Activated CD8-positive, alpha-beta T cell treated with anti-CD3 and anti-CD28 coated beads, Interleukin-2, amount 10 ng/mL, durations not matched to agents 7 days and 5 days (primary cell): ENCODE measurements around the gene FAM83G. TPM values are rescaled to one million over a fixed set of nuclear protein-coding genes. Genes with fewer than 3 reads are reported as not detected.
"Not testable (repeated sequence)": the region's sequence is repeated elsewhere in the genome, so short reads cannot be mapped to it uniquely, and the experiment has no call there.

ENCODE experiments used
- ATAC-seq: fragments of 150-1000 bp; cut with Tn5 transposase; one replicate; pipeline ENCODE4 v1.10.0; 2021; ENCODE audit warnings: moderate library complexity
- CTCF ChIA-PET: fragments of 350-600 bp; sonication (Branson Sonifier 250); formaldehyde crosslinking; loops from one replicate; lab custom pipeline; 2021; ENCODE audit warnings: antibody characterized with exemption; lab: Charles Lee
- POLR2A ChIA-PET: fragments of 350-600 bp; sonication (Branson Sonifier 250); formaldehyde crosslinking; loops from one replicate; lab custom pipeline; 2021; ENCODE audit warnings: antibody characterized with exemption; lab: Charles Lee
- DNase-seq: peaks from one replicate; pipeline ENCODE4 v3.0.0-alpha.2; 2020
- H3K27ac Mint-ChIP-seq: one replicate; pipeline ENCODE4 v1.8.0; 2021; ENCODE audit warnings: mild to moderate bottlenecking, mixed read lengths
- H3K27me3 Mint-ChIP-seq: one replicate; pipeline ENCODE4 v1.8.0; 2021; ENCODE audit warnings: low read depth, mixed read lengths
- H3K36me3 Mint-ChIP-seq: one replicate; pipeline ENCODE4 v1.8.0; 2021; ENCODE audit warnings: low read depth, mixed read lengths
- H3K4me1 Mint-ChIP-seq: one replicate; pipeline ENCODE4 v1.8.0; 2021; ENCODE audit warnings: low read depth, mixed read lengths
- H3K4me3 Mint-ChIP-seq: one replicate; pipeline ENCODE4 v1.8.0; 2021; ENCODE audit warnings: mild to moderate bottlenecking, mixed read lengths
- H3K9me3 Mint-ChIP-seq: one replicate; pipeline ENCODE4 v1.8.0; 2022; ENCODE audit warnings: mixed read lengths; ENCODE audit not compliant: insufficient read depth
- total RNA-seq, 2 experiments: library from RNA; stranded (reverse); gene quantifications; one replicate each; pipeline ENCODE4 v1.2.3, GENCODE V29; 2021

The FAM83G gene
- total RNA-seq, 2 experiments from 2014 or later = 4.0 to 4.5 TPM

DNA sequence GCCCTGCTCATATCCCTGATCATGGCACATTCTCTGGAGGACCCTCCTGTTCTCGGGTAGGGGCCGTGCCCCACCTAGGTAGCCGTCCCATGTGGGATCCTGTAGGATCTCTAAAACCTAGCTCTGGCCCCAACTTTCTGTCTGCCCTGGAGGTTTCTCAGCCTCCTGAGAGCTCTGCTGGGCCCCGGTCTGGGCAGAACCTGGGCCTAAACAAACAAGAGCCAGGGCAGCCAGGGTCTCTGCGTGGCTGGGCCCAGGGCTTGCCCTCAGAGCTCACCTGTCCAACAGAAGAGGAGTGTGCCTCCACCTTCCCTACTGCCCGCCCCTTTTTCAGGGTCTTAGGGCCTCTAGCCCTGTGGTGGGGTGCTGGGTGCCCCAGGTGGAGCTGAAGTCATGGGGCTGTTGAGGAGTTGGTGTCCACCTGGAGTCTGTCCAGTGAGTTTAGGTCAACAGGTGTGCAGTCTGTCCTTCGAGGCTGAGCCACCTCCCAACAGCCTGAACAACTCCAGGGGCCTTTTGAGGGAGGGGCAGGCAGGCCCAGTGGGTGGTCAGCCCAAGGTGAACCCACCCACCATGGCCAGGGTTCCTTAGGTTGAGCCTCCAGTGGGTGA lies 16.6 kb upstream of the FAM83G start:
- POLR2A ChIA-PET, CTCF ChIA-PET, DNase-seq, H3K27me3 Mint-ChIP-seq, H3K27ac Mint-ChIP-seq, ATAC-seq, H3K4me3 Mint-ChIP-seq, H3K9me3 Mint-ChIP-seq: not testable (repeated sequence)
- H3K4me1 Mint-ChIP-seq = peaks cover 15% of the 10 kb centered on the region
- peaks cover 32% of the 10 kb centered on the region for H3K36me3 Mint-ChIP-seq

GRCh38 chr17:19020016-19020415 lies 15.5 kb upstream of the FAM83G start:
- ATAC-seq (no peak), DNase-seq (no peak)
- H3K4me3 Mint-ChIP-seq = no peak overlapping the region
- ChIA-PET CTCF (no interaction called here), POLR2A (no interaction called here)
- no peaks in the 10 kb centered on the region for H3K9me3 Mint-ChIP-seq
- H3K27me3 Mint-ChIP-seq = no peaks in the 10 kb centered on the region
- peaks cover 15% of the 10 kb centered on the region for H3K4me1 Mint-ChIP-seq
- peaks cover 32% of the 10 kb centered on the region for H3K36me3 Mint-ChIP-seq
- peak overlapping the region; percentile 37 for H3K27ac Mint-ChIP-seq

GRCh38 chr17:19019041-19019941 lies 14.7 kb upstream of the FAM83G start:
- H3K4me3 Mint-ChIP-seq = no peak overlapping the region
- peaks cover 8% of the 10 kb centered on the region for H3K4me1 Mint-ChIP-seq
- CTCF ChIA-PET = interaction anchor here (0.9 kb wide), 1 partner anchor 58 kb away, joined by 3 read pairs; no protein-coding TSS in a partner anchor
- ATAC-seq (no peak), DNase-seq (no peak)
- H3K27me3 Mint-ChIP-seq = no peaks in the 10 kb centered on the region
- POLR2A ChIA-PET = no interaction called here
- no peak overlapping the region for H3K27ac Mint-ChIP-seq
- H3K36me3 Mint-ChIP-seq = peaks cover 26% of the 10 kb centered on the region
- no peaks in the 10 kb centered on the region for H3K9me3 Mint-ChIP-seq

DNA sequence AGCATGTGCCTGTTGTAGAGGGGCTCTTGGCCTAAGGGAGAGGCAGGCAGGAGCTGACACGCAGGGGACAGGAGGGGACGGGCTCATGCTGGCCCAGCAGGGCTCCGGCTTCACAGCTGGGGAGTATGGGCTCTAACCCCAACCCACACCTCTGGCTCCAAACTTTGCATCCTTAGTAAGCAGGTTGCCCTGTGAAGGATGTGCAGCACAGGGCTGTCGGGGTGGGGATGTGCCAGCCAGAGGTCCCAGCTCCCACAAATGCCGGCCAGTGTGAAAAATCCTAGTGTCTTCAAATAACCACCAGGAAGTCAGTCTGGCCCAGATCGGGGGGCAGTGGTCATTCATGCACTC lies 14.0 kb upstream of the FAM83G start:
- ChIA-PET CTCF (no interaction called here), POLR2A (no interaction called here)
- Mint-ChIP-seq H3K27ac (peak overlapping the region; percentile 46), H3K27me3 (no peaks in the 10 kb centered on the region), H3K4me1 (peaks cover under 1% of the 10 kb centered on the region), H3K36me3 (peaks cover 19% of the 10 kb centered on the region), H3K9me3 (no peaks in the 10 kb centered on the region), H3K4me3 (no peak overlapping the region)
- ATAC-seq (no peak), DNase-seq (no peak)

DNA sequence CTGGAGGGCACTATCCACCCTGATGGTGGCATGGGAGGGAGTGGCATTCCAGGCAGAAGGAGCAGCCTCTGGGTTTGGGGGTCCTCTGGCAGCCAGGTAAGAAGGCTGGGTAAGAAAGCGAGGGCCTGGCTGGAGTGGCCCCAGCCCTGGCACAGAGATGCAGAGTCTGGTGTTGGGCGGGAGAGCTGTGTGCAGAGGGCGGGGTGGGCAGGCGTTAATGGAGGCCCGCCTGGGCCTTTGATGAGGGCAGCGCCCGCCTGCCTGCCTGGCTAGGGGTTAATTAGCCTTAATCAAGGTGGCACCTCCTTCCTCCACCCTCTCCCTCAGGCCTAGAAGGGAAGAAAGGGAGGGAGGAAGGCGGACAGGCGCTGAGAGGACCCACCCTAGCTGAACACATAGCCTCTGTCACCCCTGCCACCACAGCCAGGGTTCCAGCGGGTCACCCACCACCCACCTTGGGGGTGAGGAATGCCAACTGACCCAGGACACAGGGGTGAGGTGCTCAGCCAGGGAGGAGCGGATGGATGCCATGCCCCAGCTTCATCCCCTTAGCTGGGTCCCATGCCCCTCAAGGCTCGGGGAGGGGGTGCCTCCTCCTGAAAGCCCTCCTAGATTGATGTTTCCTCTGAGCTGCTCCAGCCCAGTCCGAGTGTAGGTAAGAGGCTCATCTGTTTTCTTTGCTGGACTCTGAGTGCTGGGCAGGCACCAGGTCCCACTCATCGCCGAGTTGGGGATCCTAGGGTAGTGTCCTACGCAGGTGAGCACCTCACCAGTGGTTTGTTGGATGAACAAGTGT lies 13.4 kb upstream of the FAM83G start:
- DNase-seq (no peak), ATAC-seq (no peak)
- Mint-ChIP-seq H3K9me3 (no peaks in the 10 kb centered on the region), H3K4me1 (no peaks in the 10 kb centered on the region), H3K4me3 (no peak overlapping the region), H3K27me3 (no peaks in the 10 kb centered on the region), H3K36me3 (peaks cover 18% of the 10 kb centered on the region), H3K27ac (peak overlapping the region; percentile 46)
- ChIA-PET POLR2A (no interaction called here), CTCF (no interaction called here)

- Mint-ChIP-seq H3K27ac (no peak overlapping the region), H3K36me3 (peaks cover 15% of the 10 kb centered on the region), H3K4me1 (no peaks in the 10 kb centered on the region), H3K4me3 (no peak overlapping the region), H3K27me3 (no peaks in the 10 kb centered on the region), H3K9me3 (no peaks in the 10 kb centered on the region)
- no peak for DNase-seq
- ChIA-PET POLR2A (no interaction called here), CTCF (interaction anchor here (1.2 kb wide), 1 partner anchor 57 kb away, joined by 4 read pairs; no protein-coding TSS in a partner anchor)
- ATAC-seq = no peak
These were observed 12.8 kb upstream of the FAM83G start for GRCh38 chr17:19017401-19017800.

DNA sequence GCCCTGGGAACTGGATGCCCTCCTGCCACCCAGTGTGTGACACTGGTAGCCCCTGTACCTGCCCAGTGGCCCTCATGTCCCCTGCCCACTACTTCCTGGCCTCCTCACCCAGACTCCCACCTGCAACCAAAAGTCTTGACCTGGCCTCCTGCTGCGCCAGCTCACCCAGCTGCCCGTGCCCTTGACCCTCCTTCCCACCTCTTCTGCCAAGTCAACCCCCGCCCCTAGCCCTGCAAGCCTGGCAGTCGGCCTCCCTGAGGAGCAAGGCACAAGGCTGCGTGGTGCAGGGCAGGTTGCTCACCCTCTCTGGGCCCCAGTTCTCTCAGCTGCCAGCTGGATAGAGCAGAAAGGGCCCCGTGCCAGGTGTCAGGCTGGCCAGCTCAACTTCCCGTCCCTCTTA lies 12.3 kb upstream of the FAM83G start:
- CTCF ChIA-PET = interaction anchor here (1.2 kb wide), 1 partner anchor 56 kb away, joined by 4 read pairs; no protein-coding TSS in a partner anchor
- H3K27ac Mint-ChIP-seq = peak overlapping the region; percentile 15
- no peak for ATAC-seq
- H3K27me3 Mint-ChIP-seq = no peaks in the 10 kb centered on the region
- POLR2A ChIA-PET = no interaction called here
- H3K9me3 Mint-ChIP-seq = no peaks in the 10 kb centered on the region
- DNase-seq = no peak
- no peak overlapping the region for H3K4me3 Mint-ChIP-seq
- peaks cover 11% of the 10 kb centered on the region for H3K36me3 Mint-ChIP-seq
- H3K4me1 Mint-ChIP-seq = no peaks in the 10 kb centered on the region

DNA sequence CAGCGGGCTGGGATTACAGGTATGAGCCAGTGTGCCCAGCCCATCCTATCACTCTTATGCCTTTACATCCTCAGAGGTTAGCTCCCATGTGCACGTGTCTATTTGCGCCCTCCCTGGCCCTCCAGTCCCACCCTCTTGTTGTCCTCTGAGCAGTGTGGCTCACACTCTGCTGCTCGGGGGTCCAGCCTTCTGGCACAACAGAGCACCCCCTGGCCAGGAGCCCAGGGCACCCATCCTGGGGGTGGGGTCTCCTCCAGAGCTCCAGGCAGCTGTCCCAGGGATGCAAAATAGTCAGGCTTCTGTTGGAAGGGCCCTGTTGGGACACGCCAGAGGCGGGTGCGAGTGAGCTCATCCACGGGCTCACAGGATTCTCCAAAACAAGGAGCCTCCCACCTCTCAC lies 11.7 kb upstream of the FAM83G start:
- ATAC-seq (no peak), DNase-seq (no peak)
- Mint-ChIP-seq H3K4me1 (no peaks in the 10 kb centered on the region), H3K27me3 (no peaks in the 10 kb centered on the region), H3K36me3 (peaks cover 9% of the 10 kb centered on the region), H3K4me3 (no peak overlapping the region), H3K9me3 (no peaks in the 10 kb centered on the region), H3K27ac (no peak overlapping the region)
- ChIA-PET POLR2A (no interaction called here), CTCF (interaction anchor here (1.2 kb wide), 1 partner anchor 55 kb away, joined by 4 read pairs; no protein-coding TSS in a partner anchor)

DNA sequence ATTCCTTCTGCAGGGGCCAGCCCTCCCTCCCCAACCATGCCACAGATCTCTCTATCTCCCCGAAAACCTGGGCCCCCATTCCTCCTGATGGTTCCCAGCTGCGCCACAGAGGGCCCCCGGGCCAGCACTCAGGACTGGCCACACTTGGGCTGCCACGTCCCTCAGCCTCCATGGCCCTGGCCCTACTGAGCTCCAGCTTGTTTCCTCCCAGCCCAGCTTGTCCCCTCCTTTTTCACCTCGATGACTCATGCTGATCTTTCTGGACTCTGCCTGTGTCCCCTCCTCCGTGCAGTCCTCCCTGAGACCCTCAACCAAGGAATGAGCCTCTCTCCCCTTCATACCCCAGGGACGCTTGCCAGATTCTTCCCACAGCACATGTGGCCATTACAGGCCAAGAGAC lies 10.9 kb upstream of the FAM83G start:
- H3K4me3 Mint-ChIP-seq = no peak overlapping the region
- CTCF ChIA-PET = no interaction called here
- ATAC-seq (no peak), DNase-seq (no peak)
- H3K27ac Mint-ChIP-seq = no peak overlapping the region
- H3K4me1 Mint-ChIP-seq = no peaks in the 10 kb centered on the region
- H3K27me3 Mint-ChIP-seq = no peaks in the 10 kb centered on the region
- POLR2A ChIA-PET = no interaction called here
- H3K36me3 Mint-ChIP-seq = peaks cover 4% of the 10 kb centered on the region
- H3K9me3 Mint-ChIP-seq = no peaks in the 10 kb centered on the region

DNA sequence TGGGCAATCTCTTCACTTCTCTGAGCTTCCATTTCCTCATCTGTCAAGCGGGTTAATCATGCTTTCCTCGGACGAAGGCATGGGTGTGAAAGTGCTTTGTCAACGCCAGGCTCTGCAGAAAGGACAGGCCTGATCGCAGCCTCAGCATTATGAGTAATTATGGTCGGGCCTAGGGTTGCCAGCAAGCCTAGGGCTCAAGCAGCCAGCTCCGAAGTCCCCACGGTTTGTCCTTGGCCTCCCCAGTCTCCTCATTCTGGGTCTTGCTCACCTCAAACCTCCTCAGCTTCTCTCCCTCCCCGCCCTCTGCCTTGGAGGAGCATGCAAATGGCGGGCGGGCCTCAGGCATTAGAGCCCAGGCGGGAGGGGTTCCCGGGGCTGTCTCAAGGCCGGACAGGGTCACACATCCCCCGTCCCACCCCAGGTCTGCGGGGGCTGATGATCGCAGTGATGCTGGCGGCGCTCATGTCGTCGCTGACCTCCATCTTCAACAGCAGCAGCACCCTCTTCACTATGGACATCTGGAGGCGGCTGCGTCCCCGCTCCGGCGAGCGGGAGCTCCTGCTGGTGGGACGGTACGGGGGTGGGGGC lies 10.2 kb upstream of the FAM83G start:
- CTCF ChIA-PET = no interaction called here
- ATAC-seq = no peak
- Mint-ChIP-seq H3K27me3 (no peaks in the 10 kb centered on the region), H3K4me1 (no peaks in the 10 kb centered on the region), H3K4me3 (no peak overlapping the region), H3K9me3 (no peaks in the 10 kb centered on the region), H3K36me3 (no peaks in the 10 kb centered on the region), H3K27ac (no peak overlapping the region)
- POLR2A ChIA-PET = no interaction called here
- no peak for DNase-seq

GRCh38 chr17:19013806-19014627 lies 9.5 kb upstream of the FAM83G start:
- Mint-ChIP-seq H3K9me3 (no peaks in the 10 kb centered on the region), H3K36me3 (no peaks in the 10 kb centered on the region), H3K4me3 (no peak overlapping the region), H3K27me3 (no peaks in the 10 kb centered on the region), H3K4me1 (no peaks in the 10 kb centered on the region), H3K27ac (no peak overlapping the region)
- no peak for DNase-seq
- ChIA-PET CTCF (no interaction called here), POLR2A (interaction anchor here (1.7 kb wide), 1 partner anchor 12 kb away, joined by 5 read pairs; no protein-coding TSS in a partner anchor)
- no peak for ATAC-seq
